ENCODE results near the gene ABTB2.
"Not testable (repeated sequence)": the region's sequence is repeated elsewhere in the genome, so short reads cannot be mapped to it uniquely, and the experiment has no call there.

Gene ABTB2

GRCh38 chr11:34249439-34249838 lies 108.4 kb downstream of the ABTB2 start:
- in situ Hi-C loops (cut with MboI; ENCODE audit: low sequenced_read_pairs) = no loop called here

- in situ Hi-C loops (cut with MboI; ENCODE audit: low sequenced_read_pairs) = not testable (repeated sequence)
These were observed 111.3 kb downstream of the ABTB2 start for GRCh38 chr11:34246511-34246910.

- in situ Hi-C loops (cut with MboI; ENCODE audit: low sequenced_read_pairs) = no loop called here
These were observed 112.8 kb downstream of the ABTB2 start for GRCh38 chr11:34245041-34245440.

DNA sequence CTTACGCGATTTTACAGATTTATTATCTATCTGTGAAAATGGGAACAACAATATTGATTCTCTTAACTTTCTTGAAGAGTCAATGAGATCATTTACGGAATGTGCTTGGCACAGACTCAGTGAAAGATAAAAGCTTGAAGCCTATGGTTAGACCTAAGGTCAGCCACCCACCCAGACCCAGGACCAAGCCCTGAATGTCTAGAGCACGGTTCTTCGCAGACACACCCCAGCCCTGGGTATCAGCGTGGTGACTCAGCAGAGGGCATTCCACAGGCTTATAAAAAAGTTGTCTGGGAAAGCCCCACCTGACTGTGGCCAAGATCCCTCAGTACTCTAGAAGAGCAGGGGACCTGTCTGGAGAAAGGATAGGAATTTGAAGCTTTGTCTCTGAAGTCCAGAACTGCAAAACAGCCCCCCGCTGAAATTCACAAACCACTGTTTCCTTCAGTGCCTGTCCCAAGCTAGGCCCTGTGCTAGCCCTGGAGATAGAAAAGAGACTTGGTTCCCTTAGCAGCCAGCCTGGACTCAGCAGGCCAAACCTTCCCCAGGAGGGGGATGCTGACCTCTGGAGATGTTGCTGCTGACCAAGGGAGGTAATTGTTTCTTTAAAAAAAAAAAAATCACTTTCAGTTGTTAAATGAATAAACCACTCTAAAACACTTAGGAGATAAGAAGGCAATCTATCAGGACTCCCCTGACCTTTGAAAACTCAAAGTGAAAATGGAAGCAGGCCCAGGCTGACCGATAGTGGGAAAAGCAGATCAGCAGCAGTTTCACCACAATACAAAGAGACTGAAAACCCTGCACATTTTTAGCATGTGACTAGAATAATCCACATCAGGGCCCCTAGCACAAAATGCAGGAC lies 114.0 kb downstream of the ABTB2 start:
- in situ Hi-C loops (cut with MboI; ENCODE audit: low sequenced_read_pairs) = no loop called here

- in situ Hi-C loops (cut with MboI; ENCODE audit: low sequenced_read_pairs) = no loop called here
These were observed 115.7 kb downstream of the ABTB2 start for GRCh38 chr11:34242037-34242625.

- in situ Hi-C loops (cut with MboI; ENCODE audit: low sequenced_read_pairs) = no loop called here
These were observed 117.7 kb downstream of the ABTB2 start for GRCh38 chr11:34240150-34240494.

DNA sequence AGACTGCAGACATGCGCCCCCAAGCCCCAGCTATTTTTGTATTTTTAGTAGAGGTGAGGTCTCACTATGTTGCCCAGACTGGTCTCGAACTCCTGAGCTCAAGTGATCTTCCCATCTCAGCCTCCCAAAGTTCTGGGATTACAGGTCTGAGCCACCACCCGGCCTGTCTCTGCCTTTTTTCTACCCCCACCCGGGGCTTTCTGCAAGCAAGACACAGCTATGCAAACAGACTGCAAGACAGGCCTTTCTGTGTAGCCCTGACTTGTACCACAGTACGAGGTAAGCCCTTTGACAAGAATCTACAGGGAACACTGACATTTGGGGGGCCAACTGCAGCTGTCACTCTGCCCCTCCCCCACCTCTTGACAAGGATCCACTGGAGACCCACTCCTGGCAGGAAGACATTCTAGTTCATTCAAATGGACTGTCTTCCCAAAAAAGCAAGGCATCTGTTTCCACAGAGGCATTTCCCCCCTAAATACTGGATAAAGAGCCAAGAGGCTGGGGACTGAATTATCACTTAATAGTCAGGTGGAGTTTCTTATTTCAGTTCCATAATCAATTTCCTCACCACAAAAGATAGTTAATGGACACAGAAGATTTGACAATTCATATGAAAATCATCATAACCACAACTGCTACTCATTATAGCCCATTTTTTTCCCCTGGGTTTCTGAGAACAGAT lies 118.2 kb downstream of the ABTB2 start:
- in situ Hi-C loops (cut with MboI; ENCODE audit: low sequenced_read_pairs) = no loop called here

GRCh38 chr11:34238966-34239365 lies 118.8 kb downstream of the ABTB2 start:
- in situ Hi-C loops (cut with MboI; ENCODE audit: low sequenced_read_pairs) = no loop called here

DNA sequence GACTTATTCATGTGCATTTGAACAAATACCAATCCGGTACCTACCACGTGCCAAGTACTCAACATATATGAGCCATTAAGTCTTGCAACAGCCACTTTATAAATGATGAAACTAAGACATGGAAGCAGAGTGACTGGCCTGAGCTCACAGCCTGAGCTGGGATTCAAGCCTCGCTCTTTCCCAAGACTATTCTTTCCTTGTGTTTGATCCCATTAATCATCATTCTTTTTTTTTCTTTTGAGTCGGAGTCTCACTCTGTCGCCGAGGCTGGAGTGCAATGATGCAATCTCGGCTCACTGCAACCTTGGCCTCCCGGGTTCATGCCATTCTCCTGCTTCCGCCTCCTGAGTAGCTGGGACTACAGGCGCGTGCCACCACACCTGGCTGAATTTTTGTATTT lies 119.3 kb downstream of the ABTB2 start:
- in situ Hi-C loops (cut with MboI; ENCODE audit: low sequenced_read_pairs) = no loop called here

GRCh38 chr11:34236572-34236971 lies 121.2 kb downstream of the ABTB2 start:
- in situ Hi-C loops (cut with MboI; ENCODE audit: low sequenced_read_pairs) = no loop called here

DNA sequence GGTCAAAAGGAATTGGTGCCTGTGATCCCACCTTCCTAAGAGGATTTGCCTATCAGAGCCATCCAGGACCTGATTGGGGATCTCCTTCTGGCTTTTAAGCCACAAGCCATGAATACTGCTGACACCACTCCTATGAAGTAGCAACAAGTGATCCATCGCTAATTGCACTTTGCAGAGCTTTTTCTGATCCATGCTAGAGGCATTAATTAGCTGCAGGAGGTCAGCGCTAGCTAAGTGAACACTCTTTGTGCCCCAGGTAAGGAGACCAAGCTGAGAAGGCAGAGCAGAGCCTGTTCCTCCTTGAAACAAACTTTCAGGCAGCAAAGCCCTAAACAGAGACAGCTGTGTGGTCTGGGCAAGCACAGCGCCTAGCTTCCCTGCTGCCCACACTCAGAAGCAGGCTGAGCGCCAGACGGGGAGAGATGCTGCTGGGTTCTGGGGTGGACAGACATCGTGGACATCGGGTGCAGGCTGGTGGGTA lies 122.2 kb downstream of the ABTB2 start:
- in situ Hi-C loops (cut with MboI; ENCODE audit: low sequenced_read_pairs) = no loop called here

DNA sequence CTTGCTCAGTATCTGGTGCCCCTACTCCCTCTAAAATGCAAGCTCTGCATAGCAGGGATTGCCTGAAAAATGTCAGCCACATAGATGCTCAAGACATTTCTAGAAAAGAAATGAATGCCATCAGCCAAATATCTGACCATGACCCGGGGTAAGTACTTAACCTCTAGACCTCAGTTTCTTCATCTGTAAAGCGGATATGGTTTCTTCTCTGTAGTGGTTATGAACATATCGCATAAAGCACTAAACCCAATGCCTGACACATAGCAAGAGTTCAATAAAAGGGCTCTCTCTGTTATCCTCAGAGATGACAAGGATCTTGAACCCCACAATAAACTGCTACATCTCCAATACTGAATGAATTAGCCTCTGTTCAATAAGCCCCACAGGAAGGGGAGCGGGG lies 122.6 kb downstream of the ABTB2 start:
- in situ Hi-C loops (cut with MboI; ENCODE audit: low sequenced_read_pairs) = no loop called here

GRCh38 chr11:34234086-34234740 lies 123.6 kb downstream of the ABTB2 start:
- in situ Hi-C loops (cut with MboI; ENCODE audit: low sequenced_read_pairs) = no loop called here

GRCh38 chr11:34233215-34233614 lies 124.6 kb downstream of the ABTB2 start:
- in situ Hi-C loops (cut with MboI; ENCODE audit: low sequenced_read_pairs) = no loop called here

DNA sequence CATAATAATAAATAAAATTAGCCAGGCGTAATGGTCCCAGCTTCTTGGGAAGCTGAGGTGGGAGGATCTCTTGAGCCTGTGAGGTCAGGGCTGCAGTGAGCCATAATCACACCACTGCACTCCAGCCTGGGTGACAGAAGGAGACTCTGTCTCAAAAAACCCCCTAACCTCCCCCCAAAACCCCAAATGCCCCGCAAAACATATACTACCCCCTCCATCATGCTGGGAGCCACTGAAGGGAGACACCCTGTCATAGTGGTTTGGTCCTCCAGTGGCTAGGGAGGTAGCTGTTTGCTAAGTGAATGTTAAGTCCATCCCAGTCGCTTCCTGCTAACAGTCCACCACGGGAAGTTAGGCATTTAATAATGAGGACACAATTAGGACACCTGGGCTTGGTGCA lies 125.0 kb downstream of the ABTB2 start:
- in situ Hi-C loops (cut with MboI; ENCODE audit: low sequenced_read_pairs) = no loop called here

DNA sequence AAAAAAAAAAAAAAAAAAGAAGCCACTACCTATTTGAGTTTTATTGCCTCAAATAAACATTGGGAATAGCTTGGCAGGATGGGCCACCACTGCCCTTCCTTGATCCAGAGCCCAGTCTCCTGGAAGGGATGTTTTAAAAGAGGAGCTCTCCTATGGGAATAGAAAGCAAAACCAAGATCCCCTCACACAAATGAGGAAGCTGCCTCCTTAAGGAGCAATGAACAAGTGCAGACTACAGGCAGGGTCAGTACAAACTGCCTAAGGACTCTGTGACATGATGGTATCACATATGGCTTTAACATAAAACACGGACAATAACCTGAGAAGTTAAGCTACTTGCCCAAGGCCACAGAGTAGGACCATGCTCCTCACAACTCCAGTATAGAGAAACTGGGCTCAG lies 131.6 kb downstream of the ABTB2 start:
- in situ Hi-C loops (cut with MboI; ENCODE audit: low sequenced_read_pairs) = no loop called here

DNA sequence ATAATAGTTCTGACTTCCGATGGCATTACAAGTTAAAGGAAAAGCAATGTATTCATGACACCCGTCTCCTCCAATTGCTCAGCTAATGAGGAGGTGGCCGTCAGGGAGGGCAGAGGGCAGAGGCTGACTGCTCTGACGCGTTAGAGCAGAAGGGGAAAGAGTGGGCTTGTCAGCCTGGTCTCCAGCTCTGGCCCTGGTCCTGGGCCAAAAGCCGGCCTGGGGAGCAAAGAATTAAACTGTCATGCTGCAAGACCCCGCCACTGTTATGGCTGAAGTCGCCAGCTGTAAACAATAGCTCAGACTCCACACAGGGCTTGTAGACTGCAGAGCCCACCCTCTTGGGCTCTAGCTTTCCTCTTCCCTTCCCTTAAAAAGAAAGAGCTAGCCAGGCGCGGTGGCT lies 132.7 kb downstream of the ABTB2 start:
- in situ Hi-C loops (cut with MboI; ENCODE audit: low sequenced_read_pairs) = no loop called here

DNA sequence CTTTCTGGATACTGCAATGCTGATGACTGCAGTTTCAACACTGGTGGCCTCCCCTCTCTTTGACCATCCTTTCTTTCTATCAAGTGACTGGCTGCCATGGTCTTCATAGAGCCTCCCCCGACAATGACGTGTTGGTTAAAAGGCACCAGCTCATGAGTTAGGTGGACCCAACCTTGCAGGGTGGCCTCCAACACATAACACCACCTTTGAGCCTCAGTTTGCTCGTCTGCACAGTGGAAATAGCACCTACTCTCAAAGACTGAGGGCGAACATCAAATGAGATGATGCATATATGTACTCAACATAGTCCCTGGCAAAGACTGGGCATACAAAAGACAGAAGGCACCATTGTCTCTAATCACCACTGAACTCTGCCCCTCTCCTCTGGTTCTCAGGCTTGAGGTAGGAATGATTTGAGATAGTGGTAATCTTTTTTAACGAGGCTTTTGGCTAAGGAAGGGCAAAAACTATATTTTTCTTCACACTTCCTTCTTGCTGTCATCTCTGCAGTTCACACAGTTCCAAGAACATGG lies 133.3 kb downstream of the ABTB2 start:
- in situ Hi-C loops (cut with MboI; ENCODE audit: low sequenced_read_pairs) = no loop called here

DNA sequence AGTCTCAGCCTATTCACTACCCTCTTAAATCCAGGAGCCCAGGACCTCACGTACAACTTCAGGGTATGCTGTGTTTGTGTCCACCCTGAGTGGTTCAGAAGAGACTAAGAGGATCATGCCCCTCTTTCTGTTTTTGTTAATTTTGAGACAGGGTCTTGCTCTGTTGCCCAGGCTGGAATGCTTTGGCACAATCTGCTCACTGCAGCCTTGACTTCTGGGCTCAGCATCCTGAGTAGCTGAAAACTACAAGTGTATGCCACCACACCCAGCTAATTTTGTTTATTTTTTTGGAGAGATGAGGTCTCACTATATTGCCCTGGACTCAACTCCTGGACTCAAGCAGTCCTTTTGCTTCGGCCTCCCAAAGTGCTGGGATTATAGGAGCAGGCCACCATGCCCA lies 133.9 kb downstream of the ABTB2 start:
- in situ Hi-C loops (cut with MboI; ENCODE audit: low sequenced_read_pairs) = no loop called here

DNA sequence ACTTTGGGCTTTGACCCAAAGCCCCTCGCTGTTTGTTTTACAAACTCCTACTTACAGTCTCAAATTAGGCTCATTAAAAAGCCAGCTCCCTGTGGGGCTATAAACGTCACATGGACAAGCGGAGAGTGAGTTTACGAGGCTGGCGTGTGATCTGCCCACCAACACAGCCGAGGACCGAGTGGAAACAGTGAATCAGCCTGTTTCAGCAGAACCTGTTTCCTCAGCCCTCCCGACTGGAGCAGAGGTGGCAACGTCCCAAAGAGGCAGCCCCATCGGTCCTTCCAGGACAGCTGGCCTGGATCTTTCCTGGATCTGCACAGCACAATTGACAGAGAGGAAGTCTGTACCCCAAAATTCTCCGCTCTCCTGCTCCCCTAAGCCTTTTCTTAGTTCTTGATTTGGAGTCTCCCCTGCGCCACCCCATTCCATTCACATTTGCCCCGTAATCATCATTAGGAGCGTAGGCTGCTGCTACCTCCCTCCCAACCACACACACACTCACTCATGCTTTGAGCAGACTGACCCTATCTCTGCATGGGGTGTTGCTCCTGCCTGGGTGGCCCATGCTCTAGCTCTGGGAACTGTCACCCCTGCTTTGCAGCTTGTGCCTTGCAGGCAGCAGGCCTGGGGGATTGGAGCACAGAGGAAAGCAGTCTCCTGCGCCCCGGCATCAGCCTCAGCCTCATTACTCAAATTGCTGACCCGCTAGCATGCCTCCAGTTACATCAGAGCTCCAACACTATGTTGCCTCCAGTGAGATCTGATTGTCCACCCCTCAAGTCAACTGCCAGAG lies 134.6 kb downstream of the ABTB2 start:
- in situ Hi-C loops (cut with MboI; ENCODE audit: low sequenced_read_pairs) = no loop called here

All from HL-60/S4 treated with phorbol 12-myristate 13-acetate at 8.2 ng/mL for 4 days and 3 days (cell line).